Measurements from ENCODE around the gene ABCB11. TPM values are rescaled to one million over a fixed set of nuclear protein-coding genes. Genes with fewer than 3 reads are reported as not detected.

ABCB11 gene
- total and polyA plus RNA-seq, 4 donors, result 18.3 to 74.3 (median 38.3) TPM

DNA sequence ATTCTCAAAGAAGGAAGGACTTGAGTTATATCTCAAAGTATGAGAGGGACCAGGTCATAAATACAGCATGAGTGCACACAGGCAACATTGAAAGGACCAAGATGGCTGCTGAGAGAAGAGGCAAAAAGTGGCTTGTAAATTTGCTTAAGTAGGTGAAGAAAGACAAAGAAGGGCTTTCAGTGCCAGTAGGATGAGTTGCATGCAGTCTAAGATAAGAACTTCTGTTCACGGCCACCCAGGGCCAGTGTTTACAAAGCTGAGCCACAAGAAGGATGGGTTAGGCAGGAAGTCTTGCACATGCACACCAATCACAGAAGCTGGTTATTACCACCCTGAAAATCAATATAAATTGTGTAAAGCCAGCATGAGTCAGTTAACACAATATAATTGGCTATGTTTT lies 3.1 kb upstream of the ABCB11 start (continued):
- TF ChIP-seq, protein P1, sequence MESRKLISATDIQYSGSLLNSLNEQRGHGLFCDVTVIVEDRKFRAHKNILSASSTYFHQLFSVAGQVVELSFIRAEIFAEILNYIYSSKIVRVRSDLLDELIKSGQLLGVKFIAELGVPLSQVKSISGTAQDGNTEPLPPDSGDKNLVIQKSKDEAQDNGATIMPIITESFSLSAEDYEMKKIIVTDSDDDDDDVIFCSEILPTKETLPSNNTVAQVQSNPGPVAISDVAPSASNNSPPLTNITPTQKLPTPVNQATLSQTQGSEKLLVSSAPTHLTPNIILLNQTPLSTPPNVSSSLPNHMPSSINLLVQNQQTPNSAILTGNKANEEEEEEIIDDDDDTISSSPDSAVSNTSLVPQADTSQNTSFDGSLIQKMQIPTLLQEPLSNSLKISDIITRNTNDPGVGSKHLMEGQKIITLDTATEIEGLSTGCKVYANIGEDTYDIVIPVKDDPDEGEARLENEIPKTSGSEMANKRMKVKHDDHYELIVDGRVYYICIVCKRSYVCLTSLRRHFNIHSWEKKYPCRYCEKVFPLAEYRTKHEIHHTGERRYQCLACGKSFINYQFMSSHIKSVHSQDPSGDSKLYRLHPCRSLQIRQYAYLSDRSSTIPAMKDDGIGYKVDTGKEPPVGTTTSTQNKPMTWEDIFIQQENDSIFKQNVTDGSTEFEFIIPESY (IDR thresholded peaks at IDR 0.05), result no peak
- TF ChIP-seq NR2F2 (IDR thresholded peaks at IDR 0.05) (no peak), FOXA1 (IDR thresholded peaks at IDR 0.05) (no peak), RXRA (IDR thresholded peaks at IDR 0.05) (peak in 1 of 2 donors; percentile 31), SP1 (IDR thresholded peaks at IDR 0.05) (no peak), RAD21 (IDR thresholded peaks at IDR 0.05) (no peak), EGR1 (IDR thresholded peaks at IDR 0.05; ENCODE audit: low read depth in 2 of 2) (no peak), GABPA (IDR thresholded peaks at IDR 0.05 in 1 of 2, conservative IDR thresholded peaks at IDR 0.05 in 1 of 2) (no peak), TAF1 (conservative IDR thresholded peaks at IDR 0.05) (no peak)
- TF ChIP-seq, protein P2, sequence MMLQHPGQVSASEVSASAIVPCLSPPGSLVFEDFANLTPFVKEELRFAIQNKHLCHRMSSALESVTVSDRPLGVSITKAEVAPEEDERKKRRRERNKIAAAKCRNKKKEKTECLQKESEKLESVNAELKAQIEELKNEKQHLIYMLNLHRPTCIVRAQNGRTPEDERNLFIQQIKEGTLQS (IDR thresholded peaks at IDR 0.05), result no peak
- TF ChIP-seq, protein P3, sequence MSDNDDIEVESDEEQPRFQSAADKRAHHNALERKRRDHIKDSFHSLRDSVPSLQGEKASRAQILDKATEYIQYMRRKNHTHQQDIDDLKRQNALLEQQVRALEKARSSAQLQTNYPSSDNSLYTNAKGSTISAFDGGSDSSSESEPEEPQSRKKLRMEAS (IDR thresholded peaks at IDR 0.05), result no peak

DNA sequence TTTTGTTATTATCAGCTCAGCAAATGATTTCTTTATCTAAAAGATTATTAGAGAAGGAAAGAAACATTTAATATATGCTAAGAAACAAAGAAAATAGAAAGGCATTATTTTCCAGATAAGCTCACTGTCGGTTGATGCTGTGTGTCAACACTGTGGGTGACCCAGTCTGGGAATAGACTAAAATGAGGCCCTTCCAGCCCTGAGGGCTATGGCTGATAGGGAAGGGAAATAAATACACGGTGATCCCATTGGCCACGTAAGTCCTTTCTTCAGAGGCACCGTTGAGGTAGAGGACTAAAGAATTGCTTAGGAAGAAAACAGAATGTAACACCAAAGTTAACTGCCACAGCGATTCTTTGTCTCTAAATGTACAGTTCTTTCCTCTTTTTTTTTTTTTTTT lies 1.8 kb downstream of the ABCB11 start:
- Histone ChIP-seq H3K27ac (ENCODE audit: low read depth in 1 of 2, low read length in 2 of 2) (peak overlapping the region; percentile 72 to 91), H3K4me1 (ENCODE audit: control insufficient read depth in 4 of 4, insufficient read depth in 4 of 4, low read length in 3 of 4) (peaks cover 5 to 41% (median 28%) of the 10 kb centered on the region in 4 donors), H3K9ac (ENCODE audit: low read depth in 1 of 2, low read length in 2 of 2) (peak overlapping the region; percentile 42 to 90), H3K4me3 (ENCODE audit: low read depth in 1 of 3, low read length in 3 of 3) (peak overlapping the region; percentile 35 to 74 (median 70)), H3K27me3 (ENCODE audit: control insufficient read depth in 4 of 4, insufficient read depth in 4 of 4, low read length in 3 of 4) (no peaks in the 10 kb centered on the region), H3K9me3 (ENCODE audit: control insufficient read depth in 4 of 4, low read length in 3 of 4) (no peaks in the 10 kb centered on the region), H3K36me3 (ENCODE audit: control insufficient read depth in 4 of 4, insufficient read depth in 3 of 4, low read depth in 1 of 4, low read length in 3 of 4) (no peaks in the 10 kb centered on the region)
- no peak for DNase-seq (ENCODE audit: low spot score)
- 30% methylated on average over 5 of the region's 5 CpGs for WGBS
- TF ChIP-seq SP1 (IDR thresholded peaks at IDR 0.05), result no peak
- TF ChIP-seq HNF4A (conservative IDR thresholded peaks at IDR 0.05), result no peak
- TF ChIP-seq, protein P4, sequence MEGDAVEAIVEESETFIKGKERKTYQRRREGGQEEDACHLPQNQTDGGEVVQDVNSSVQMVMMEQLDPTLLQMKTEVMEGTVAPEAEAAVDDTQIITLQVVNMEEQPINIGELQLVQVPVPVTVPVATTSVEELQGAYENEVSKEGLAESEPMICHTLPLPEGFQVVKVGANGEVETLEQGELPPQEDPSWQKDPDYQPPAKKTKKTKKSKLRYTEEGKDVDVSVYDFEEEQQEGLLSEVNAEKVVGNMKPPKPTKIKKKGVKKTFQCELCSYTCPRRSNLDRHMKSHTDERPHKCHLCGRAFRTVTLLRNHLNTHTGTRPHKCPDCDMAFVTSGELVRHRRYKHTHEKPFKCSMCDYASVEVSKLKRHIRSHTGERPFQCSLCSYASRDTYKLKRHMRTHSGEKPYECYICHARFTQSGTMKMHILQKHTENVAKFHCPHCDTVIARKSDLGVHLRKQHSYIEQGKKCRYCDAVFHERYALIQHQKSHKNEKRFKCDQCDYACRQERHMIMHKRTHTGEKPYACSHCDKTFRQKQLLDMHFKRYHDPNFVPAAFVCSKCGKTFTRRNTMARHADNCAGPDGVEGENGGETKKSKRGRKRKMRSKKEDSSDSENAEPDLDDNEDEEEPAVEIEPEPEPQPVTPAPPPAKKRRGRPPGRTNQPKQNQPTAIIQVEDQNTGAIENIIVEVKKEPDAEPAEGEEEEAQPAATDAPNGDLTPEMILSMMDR (IDR thresholded peaks at IDR 0.05; ENCODE audit: low read depth, low read length, missing input control), result no peak
- TF ChIP-seq YY1 (IDR thresholded peaks at IDR 0.05), result peak; percentile 46
- TF ChIP-seq NR2F2 (IDR thresholded peaks at IDR 0.05), result no peak
- TF ChIP-seq, protein P2 (IDR thresholded peaks at IDR 0.05), result no peak
- TF ChIP-seq, protein P3 (IDR thresholded peaks at IDR 0.05), result no peak
- no peak for TF ChIP-seq HNF4G (IDR thresholded peaks at IDR 0.05)
- TF ChIP-seq FOXA2 (IDR thresholded peaks at IDR 0.05), result no peak
- TF ChIP-seq, protein P5, sequence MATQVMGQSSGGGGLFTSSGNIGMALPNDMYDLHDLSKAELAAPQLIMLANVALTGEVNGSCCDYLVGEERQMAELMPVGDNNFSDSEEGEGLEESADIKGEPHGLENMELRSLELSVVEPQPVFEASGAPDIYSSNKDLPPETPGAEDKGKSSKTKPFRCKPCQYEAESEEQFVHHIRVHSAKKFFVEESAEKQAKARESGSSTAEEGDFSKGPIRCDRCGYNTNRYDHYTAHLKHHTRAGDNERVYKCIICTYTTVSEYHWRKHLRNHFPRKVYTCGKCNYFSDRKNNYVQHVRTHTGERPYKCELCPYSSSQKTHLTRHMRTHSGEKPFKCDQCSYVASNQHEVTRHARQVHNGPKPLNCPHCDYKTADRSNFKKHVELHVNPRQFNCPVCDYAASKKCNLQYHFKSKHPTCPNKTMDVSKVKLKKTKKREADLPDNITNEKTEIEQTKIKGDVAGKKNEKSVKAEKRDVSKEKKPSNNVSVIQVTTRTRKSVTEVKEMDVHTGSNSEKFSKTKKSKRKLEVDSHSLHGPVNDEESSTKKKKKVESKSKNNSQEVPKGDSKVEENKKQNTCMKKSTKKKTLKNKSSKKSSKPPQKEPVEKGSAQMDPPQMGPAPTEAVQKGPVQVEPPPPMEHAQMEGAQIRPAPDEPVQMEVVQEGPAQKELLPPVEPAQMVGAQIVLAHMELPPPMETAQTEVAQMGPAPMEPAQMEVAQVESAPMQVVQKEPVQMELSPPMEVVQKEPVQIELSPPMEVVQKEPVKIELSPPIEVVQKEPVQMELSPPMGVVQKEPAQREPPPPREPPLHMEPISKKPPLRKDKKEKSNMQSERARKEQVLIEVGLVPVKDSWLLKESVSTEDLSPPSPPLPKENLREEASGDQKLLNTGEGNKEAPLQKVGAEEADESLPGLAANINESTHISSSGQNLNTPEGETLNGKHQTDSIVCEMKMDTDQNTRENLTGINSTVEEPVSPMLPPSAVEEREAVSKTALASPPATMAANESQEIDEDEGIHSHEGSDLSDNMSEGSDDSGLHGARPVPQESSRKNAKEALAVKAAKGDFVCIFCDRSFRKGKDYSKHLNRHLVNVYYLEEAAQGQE (IDR thresholded peaks at IDR 0.05), result no peak
- no peak for TF ChIP-seq GABPA (IDR thresholded peaks at IDR 0.05 in 1 of 2, conservative IDR thresholded peaks at IDR 0.05 in 1 of 2)
- TF ChIP-seq RXRA (IDR thresholded peaks at IDR 0.05), result peak in 1 of 2 donors; percentile 4
- TF ChIP-seq FOXA1 (IDR thresholded peaks at IDR 0.05), result no peak
